Hepatocyte (in vitro differentiated cells): Measurements from ENCODE around the gene HSF5. TPM values are rescaled to one million over a fixed set of nuclear protein-coding genes. Genes with fewer than 3 reads are reported as not detected.

Experiments used
- DNase-seq: peaks from one replicate; pipeline ENCODE4 v3.0.0-alpha.2; 2016; ENCODE audit warnings: low spot score
- H2AFZ ChIP-seq: fragments of 200-600 bp; sonication (generic); 2 replicates; pipeline ENCODE4 v1.6.0; 2016; ENCODE audit warnings: antibody characterized with exemption, mild to moderate bottlenecking
- H3K27ac ChIP-seq: fragments of 200-600 bp; sonication (generic); 2 replicates; pipeline ENCODE4 v1.5.1; 2016; ENCODE audit warnings: mild to moderate bottlenecking
- H3K27me3 ChIP-seq: fragments of 200-600 bp; sonication (generic); 2 replicates; pipeline ENCODE4 v1.6.1; 2016
- H3K36me3 ChIP-seq: fragments of 200-600 bp; sonication (generic); replicated peaks from 2 replicates; pipeline ENCODE4 v1.5.1; 2016; ENCODE audit warnings: low read depth; ENCODE audit not compliant: insufficient read depth
- H3K4me1 ChIP-seq: fragments of 200-600 bp; sonication (generic); 2 replicates; pipeline ENCODE4 v1.5.1; 2016; ENCODE audit warnings: mild to moderate bottlenecking, moderate library complexity; ENCODE audit not compliant: insufficient read depth
- H3K4me2 ChIP-seq: fragments of 200-600 bp; sonication (generic); 2 replicates; pipeline ENCODE4 v1.6.0; 2016
- H3K4me3 ChIP-seq: fragments of 200-600 bp; sonication (generic); 2 replicates; pipeline ENCODE4 v1.5.1; 2016; ENCODE audit warnings: mild to moderate bottlenecking
- H3K79me2 ChIP-seq: fragments of 200-600 bp; sonication (generic); 2 replicates; pipeline ENCODE4 v1.6.0; 2017; ENCODE audit warnings: mild to moderate bottlenecking
- H3K9me2 ChIP-seq: fragments of 200-600 bp; sonication (generic); replicated peaks from 2 replicates; pipeline ENCODE4 v1.6.0; 2017; ENCODE audit warnings: mild to moderate bottlenecking; ENCODE audit not compliant: insufficient read depth
- H3K9me3 ChIP-seq: fragments of 200-600 bp; sonication (generic); 2 replicates; pipeline ENCODE4 v1.5.1; 2016; ENCODE audit warnings: low read depth, mild to moderate bottlenecking
- H4K20me1 ChIP-seq: fragments of 200-600 bp; sonication (generic); 2 replicates; pipeline ENCODE4 v1.6.0; 2016; ENCODE audit warnings: mild to moderate bottlenecking; ENCODE audit not compliant: insufficient read depth, poor library complexity, severe bottlenecking
- CTCF ChIP-seq: fragments of 200-600 bp; sonication (generic); IDR thresholded peaks from 2 replicates; pipeline ENCODE4 v1.5.1; 2016; ENCODE audit warnings: antibody characterized with exemption, mild to moderate bottlenecking; ENCODE audit not compliant: poor library complexity
- EZH2 ChIP-seq: fragments of 200-600 bp; sonication (generic); IDR thresholded peaks from 2 replicates; pipeline ENCODE4 v1.6.1; 2016; ENCODE audit warnings: antibody characterized with exemption, mild to moderate bottlenecking, borderline replicate concordance
- EZH2phosphoT487 ChIP-seq: fragments of 200-600 bp; sonication (generic); IDR thresholded peaks from one replicate; pipeline ENCODE4 v1.6.1; 2018; ENCODE audit warnings: antibody characterized with exemption, mild to moderate bottlenecking, low read depth, moderate library complexity; ENCODE audit not compliant: unreplicated experiment, severe bottlenecking
- WGBS: methylation state at CpG from one replicate; pipeline ENCODE4 v1.1.6; 2016; ENCODE audit warnings: low lambda C conversion rate; ENCODE audit errors: missing lambda C conversion rate; 5-methylcytosine and 5-hydroxymethylcytosine counted together
- polyA plus RNA-seq: library from polyadenylated mRNA; unstranded; fragments of >200 nt; fragmentation: Nextera tagmentation; extraction: Ambion mirVana; gene quantifications from 2 replicates; pipeline ENCODE4 v1.2.1, GENCODE V29; 2016
- total RNA-seq: library from RNA; depleted of rRNA; stranded (reverse); fragments of >200 nt; gene quantifications from 2 replicates; pipeline ENCODE4 v1.2.3, GENCODE V29; 2014

HSF5 gene
- total and polyA plus RNA-seq, 2 experiments from 2014 or later, result 0.03 TPM; not detected in 1

GRCh38 chr17:58533616-58534188, 45.5 kb upstream of the HSF5 start:
- Histone ChIP-seq H3K4me3 (no peak overlapping the region), H3K79me2 (no peaks in the 10 kb centered on the region), H3K9me2 (no peaks in the 10 kb centered on the region), H3K4me1 (peaks cover 2% of the 10 kb centered on the region), H2AFZ (no peak overlapping the region), H3K36me3 (no peaks in the 10 kb centered on the region), H3K4me2 (no peak overlapping the region), H3K27me3 (peaks cover 23% of the 10 kb centered on the region), H3K9me3 (no peaks in the 10 kb centered on the region), H3K27ac (no peak overlapping the region), H4K20me1 (no peaks in the 10 kb centered on the region)
- DNase-seq, result no peak
- 95% methylated on average over 5 of the region's 5 CpGs for WGBS
- no peak for TF ChIP-seq EZH2
- TF ChIP-seq CTCF, result no peak
- no peak for TF ChIP-seq EZH2phosphoT487

GRCh38 chr17:58532555-58532951, 44.3 kb upstream of the HSF5 start:
- Histone ChIP-seq H3K36me3 (no peaks in the 10 kb centered on the region), H2AFZ (no peak overlapping the region), H3K4me3 (no peak overlapping the region), H3K4me2 (peak overlapping the region; percentile 97), H3K27me3 (peaks cover 23% of the 10 kb centered on the region), H3K79me2 (no peaks in the 10 kb centered on the region), H3K9me2 (no peaks in the 10 kb centered on the region), H3K9me3 (no peaks in the 10 kb centered on the region), H3K4me1 (peaks cover 2% of the 10 kb centered on the region), H3K27ac (no peak overlapping the region), H4K20me1 (no peaks in the 10 kb centered on the region)
- no peak for DNase-seq
- no peak for TF ChIP-seq EZH2
- TF ChIP-seq EZH2phosphoT487, result no peak
- TF ChIP-seq CTCF, result no peak
- 62% methylated on average over 3 of the region's 3 CpGs for WGBS

GRCh38 chr17:58531661-58532554, 43.7 kb upstream of the HSF5 start:
- no peak overlapping the region for H3K27ac ChIP-seq
- peak overlapping the region; percentile 39 for H3K4me3 ChIP-seq
- no peaks in the 10 kb centered on the region for H3K9me3 ChIP-seq
- peak overlapping the region; percentile 97 for H3K4me2 ChIP-seq
- peak overlapping the region; percentile 68 for H2AFZ ChIP-seq
- DNase-seq, result peak; percentile 76
- H3K36me3 ChIP-seq, result no peaks in the 10 kb centered on the region
- TF ChIP-seq EZH2phosphoT487 (no peak), CTCF (no peak), EZH2 (no peak)
- 4% methylated on average over 57 of the region's 82 CpGs for WGBS
- no peaks in the 10 kb centered on the region for H3K9me2 ChIP-seq
- H3K27me3 ChIP-seq, result peaks cover 23% of the 10 kb centered on the region
- no peaks in the 10 kb centered on the region for H4K20me1 ChIP-seq
- H3K4me1 ChIP-seq, result peaks cover 2% of the 10 kb centered on the region
- H3K79me2 ChIP-seq, result no peaks in the 10 kb centered on the region
